Liver (tissue), 9 donors: ENCODE results near the gene MYO15B. TPM values are rescaled to one million over a fixed set of nuclear protein-coding genes. Genes with fewer than 3 reads are reported as not detected.

Experiments
- DNase-seq: peaks from one replicate; pipeline ENCODE4 v3.0.0-alpha.2; 2017; ENCODE audit warnings: low spot score
- H3K27ac ChIP-seq, 2 donors: one replicate each; pipeline ENCODE4 v1.7.0; 2013; ENCODE audit warnings: inconsistent platforms in 2 of 2, low read length in 2 of 2, control low read depth in 1 of 2, low read depth in 1 of 2, mild to moderate bottlenecking in 1 of 2
- H3K27me3 ChIP-seq, 4 donors: one replicate each; pipeline versions ENCODE4 v1.6.1 to v1.7.0; 2013; ENCODE audit warnings: low read length in 3 of 4, inconsistent platforms in 1 of 4, mild to moderate bottlenecking in 1 of 4, moderate library complexity in 1 of 4; ENCODE audit not compliant: control insufficient read depth in 4 of 4, insufficient read depth in 4 of 4
- H3K36me3 ChIP-seq, 4 donors: one replicate each; pipeline versions ENCODE4 v1.6.1 to v1.7.0; 2013; ENCODE audit warnings: low read length in 3 of 4, mild to moderate bottlenecking in 3 of 4, low read depth in 1 of 4, moderate library complexity in 1 of 4; ENCODE audit not compliant: control insufficient read depth in 4 of 4, insufficient read depth in 3 of 4
- H3K4me1 ChIP-seq, 4 donors: one replicate each; pipeline versions ENCODE4 v1.6.1 to v1.7.0; 2013; ENCODE audit warnings: low read length in 3 of 4, mild to moderate bottlenecking in 3 of 4, moderate library complexity in 1 of 4; ENCODE audit not compliant: control insufficient read depth in 4 of 4, insufficient read depth in 4 of 4
- H3K4me3 ChIP-seq, 3 donors: one replicate each; pipeline versions ENCODE4 v1.6.1 to v1.7.0; 2013; ENCODE audit warnings: low read length in 3 of 3, control low read depth in 1 of 3, low read depth in 1 of 3, mild to moderate bottlenecking in 1 of 3
- H3K9ac ChIP-seq, 2 donors: one replicate each; pipeline ENCODE4 v1.7.0; 2013; ENCODE audit warnings: low read length in 2 of 2, mild to moderate bottlenecking in 2 of 2, moderate library complexity in 2 of 2, control low read depth in 1 of 2, low read depth in 1 of 2
- H3K9me3 ChIP-seq, 4 donors: one replicate each; pipeline versions ENCODE4 v1.6.1 to v1.7.0; 2013; ENCODE audit warnings: low read length in 3 of 4; ENCODE audit not compliant: control insufficient read depth in 4 of 4
- EGR1 ChIP-seq, 2 donors: IDR thresholded peaks; 2 replicates each; pipeline ENCODE4 v1.6.1; 2016 to 2018; ENCODE audit warnings: antibody characterized with exemption in 2 of 2, low read depth in 2 of 2
- FOXA1 ChIP-seq: IDR thresholded peaks from 2 replicates; pipeline ENCODE4 v1.6.1; 2016; ENCODE audit warnings: antibody characterized with exemption
- FOXA2 ChIP-seq: IDR thresholded peaks from 2 replicates; pipeline ENCODE4 v1.6.1; 2016; ENCODE audit warnings: antibody characterized with exemption
- GABPA ChIP-seq, 2 donors: IDR thresholded peaks in 1 of 2; conservative IDR thresholded peaks in 1 of 2; 2 replicates each; pipeline ENCODE4 v1.6.1; 2016; ENCODE audit warnings: antibody characterized with exemption in 2 of 2, mild to moderate bottlenecking in 1 of 2, moderate library complexity in 1 of 2
- HNF4A ChIP-seq, 2 donors: conservative IDR thresholded peaks; 2 replicates each; pipeline ENCODE4 v1.6.1; 2016; ENCODE audit warnings: antibody characterized with exemption in 2 of 2, mild to moderate bottlenecking in 2 of 2
- HNF4G ChIP-seq: IDR thresholded peaks from 2 replicates; pipeline ENCODE4 v1.6.1; 2016; ENCODE audit warnings: antibody characterized with exemption
- JUND ChIP-seq, 2 donors: IDR thresholded peaks; 2 replicates each; pipeline ENCODE4 v1.6.1; 2016; ENCODE audit warnings: antibody characterized with exemption in 2 of 2
- RAD21 ChIP-seq, 2 donors: IDR thresholded peaks; 2 replicates each; pipeline ENCODE4 v1.6.1; 2016; ENCODE audit warnings: antibody characterized with exemption in 2 of 2, mild to moderate bottlenecking in 2 of 2
- RXRA ChIP-seq, 2 donors: IDR thresholded peaks; 2 replicates each; pipeline ENCODE4 v1.6.1; 2017 to 2018; ENCODE audit warnings: antibody characterized with exemption in 2 of 2, mild to moderate bottlenecking in 1 of 2
- SP1 ChIP-seq: IDR thresholded peaks from 2 replicates; pipeline ENCODE4 v1.6.1; 2018; ENCODE audit warnings: antibody characterized with exemption, mild to moderate bottlenecking
- WGBS: extraction: QIAGEN DNeasy Blood & Tissue Kit; methylation state at CpG from one replicate; pipeline ENCODE4 v1.1.7; 2013; 5-methylcytosine and 5-hydroxymethylcytosine counted together
- polyA plus RNA-seq, 2 donors: library from polyadenylated mRNA; stranded (reverse) in 1 of 2; unstranded in 1 of 2; fragments of 200-250 nt in 1 of 2; fragments of >200 nt in 1 of 2; fragmentation: Nextera tagmentation in 1 of 2; extraction: Ambion mirVana in 1 of 2; gene quantifications; one replicate each; pipeline versions ENCODE4 v1.2.1 to v1.2.3, GENCODE V29; 2013 to 2015
- total RNA-seq, 2 donors: library from RNA; depleted of rRNA; stranded (reverse); fragments of >200 nt; gene quantifications; one replicate each; pipeline ENCODE4 v1.2.3, GENCODE V29; 2014
- TF ChIP-seq, protein P1 (sequence below): fragments of 150-350 bp; IDR thresholded peaks from 2 replicates; pipeline ENCODE4 v1.5.1; 2017; ENCODE audit warnings: improper control_type of control experiment, low read depth, low read length; ENCODE audit not compliant: missing input control
- TF ChIP-seq, protein P2 (sequence below): IDR thresholded peaks from 2 replicates; pipeline ENCODE4 v1.6.1; 2016; ENCODE audit warnings: antibody characterized with exemption
- TF ChIP-seq, protein P3 (sequence below): IDR thresholded peaks from 2 replicates; pipeline ENCODE4 v1.6.1; 2016; ENCODE audit warnings: antibody characterized with exemption, mild to moderate bottlenecking
- TF ChIP-seq, protein P4 (sequence below): IDR thresholded peaks from 2 replicates; pipeline ENCODE4 v1.6.1; 2016; ENCODE audit warnings: antibody characterized with exemption
- TF ChIP-seq, protein P5 (sequence below): IDR thresholded peaks from 2 replicates; pipeline ENCODE4 v1.6.1; 2016; ENCODE audit warnings: antibody characterized with exemption
- donor health status: healthy.
- donor health status: healthy.
- donor health status: healthy.
- donor health status: healthy.
- donor health status: healthy.

MYO15B gene
- total and polyA plus RNA-seq, 4 donors: 13.3 to 34.4 (median 18.0) TPM

DNA sequence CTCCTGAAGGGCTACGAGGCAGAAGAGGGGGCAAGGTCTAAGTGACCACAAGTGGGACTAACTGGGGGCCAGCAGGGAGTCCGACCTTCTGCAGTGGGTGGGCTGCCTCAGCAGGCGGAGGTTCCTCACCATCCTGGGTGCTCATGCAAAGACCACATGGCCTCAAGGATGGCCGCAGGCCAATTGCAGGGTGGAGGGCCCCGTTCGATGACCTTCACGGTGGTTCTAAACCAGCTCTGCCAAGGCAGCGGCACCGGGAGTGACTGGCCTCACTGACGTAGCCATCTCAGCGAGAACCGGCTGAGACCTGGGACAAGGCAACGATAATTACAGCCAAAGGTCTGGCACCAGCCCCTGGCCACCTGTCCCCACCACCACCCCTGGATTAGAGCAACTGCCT, 51.3 kb downstream of the MYO15B start (continued):
- TF ChIP-seq, protein P1, sequence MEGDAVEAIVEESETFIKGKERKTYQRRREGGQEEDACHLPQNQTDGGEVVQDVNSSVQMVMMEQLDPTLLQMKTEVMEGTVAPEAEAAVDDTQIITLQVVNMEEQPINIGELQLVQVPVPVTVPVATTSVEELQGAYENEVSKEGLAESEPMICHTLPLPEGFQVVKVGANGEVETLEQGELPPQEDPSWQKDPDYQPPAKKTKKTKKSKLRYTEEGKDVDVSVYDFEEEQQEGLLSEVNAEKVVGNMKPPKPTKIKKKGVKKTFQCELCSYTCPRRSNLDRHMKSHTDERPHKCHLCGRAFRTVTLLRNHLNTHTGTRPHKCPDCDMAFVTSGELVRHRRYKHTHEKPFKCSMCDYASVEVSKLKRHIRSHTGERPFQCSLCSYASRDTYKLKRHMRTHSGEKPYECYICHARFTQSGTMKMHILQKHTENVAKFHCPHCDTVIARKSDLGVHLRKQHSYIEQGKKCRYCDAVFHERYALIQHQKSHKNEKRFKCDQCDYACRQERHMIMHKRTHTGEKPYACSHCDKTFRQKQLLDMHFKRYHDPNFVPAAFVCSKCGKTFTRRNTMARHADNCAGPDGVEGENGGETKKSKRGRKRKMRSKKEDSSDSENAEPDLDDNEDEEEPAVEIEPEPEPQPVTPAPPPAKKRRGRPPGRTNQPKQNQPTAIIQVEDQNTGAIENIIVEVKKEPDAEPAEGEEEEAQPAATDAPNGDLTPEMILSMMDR: no peak
- TF ChIP-seq HNF4A (conservative IDR thresholded peaks at IDR 0.05): no peak

DNA sequence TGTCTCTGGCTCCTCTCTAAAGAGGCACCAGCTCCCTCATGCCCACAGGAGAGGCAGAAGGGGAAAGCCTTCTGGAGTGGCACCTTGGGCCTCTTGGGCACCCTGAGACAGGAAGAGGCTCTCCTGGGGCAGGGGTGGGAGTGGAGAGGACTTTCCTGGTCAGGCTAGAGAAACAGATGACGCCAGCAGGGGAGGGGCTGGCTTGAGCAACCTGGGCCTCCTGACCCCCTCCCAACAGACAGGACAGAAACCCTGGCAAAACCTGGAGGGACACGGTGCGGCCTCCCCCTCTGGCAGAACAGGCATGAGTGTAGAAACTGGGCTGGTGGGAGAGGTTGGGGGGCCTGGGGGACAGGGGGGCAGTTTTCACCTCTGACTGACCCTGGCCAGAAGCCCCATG, 51.7 kb downstream of the MYO15B start:
- no peak overlapping the region for H3K4me3 ChIP-seq
- no peak for TF ChIP-seq FOXA2
- TF ChIP-seq, protein P2, sequence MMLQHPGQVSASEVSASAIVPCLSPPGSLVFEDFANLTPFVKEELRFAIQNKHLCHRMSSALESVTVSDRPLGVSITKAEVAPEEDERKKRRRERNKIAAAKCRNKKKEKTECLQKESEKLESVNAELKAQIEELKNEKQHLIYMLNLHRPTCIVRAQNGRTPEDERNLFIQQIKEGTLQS: no peak
- no peak for TF ChIP-seq HNF4G
- no peak for TF ChIP-seq GABPA (IDR thresholded peaks at IDR 0.05 in 1 of 2, conservative IDR thresholded peaks at IDR 0.05 in 1 of 2)
- TF ChIP-seq, protein P3, sequence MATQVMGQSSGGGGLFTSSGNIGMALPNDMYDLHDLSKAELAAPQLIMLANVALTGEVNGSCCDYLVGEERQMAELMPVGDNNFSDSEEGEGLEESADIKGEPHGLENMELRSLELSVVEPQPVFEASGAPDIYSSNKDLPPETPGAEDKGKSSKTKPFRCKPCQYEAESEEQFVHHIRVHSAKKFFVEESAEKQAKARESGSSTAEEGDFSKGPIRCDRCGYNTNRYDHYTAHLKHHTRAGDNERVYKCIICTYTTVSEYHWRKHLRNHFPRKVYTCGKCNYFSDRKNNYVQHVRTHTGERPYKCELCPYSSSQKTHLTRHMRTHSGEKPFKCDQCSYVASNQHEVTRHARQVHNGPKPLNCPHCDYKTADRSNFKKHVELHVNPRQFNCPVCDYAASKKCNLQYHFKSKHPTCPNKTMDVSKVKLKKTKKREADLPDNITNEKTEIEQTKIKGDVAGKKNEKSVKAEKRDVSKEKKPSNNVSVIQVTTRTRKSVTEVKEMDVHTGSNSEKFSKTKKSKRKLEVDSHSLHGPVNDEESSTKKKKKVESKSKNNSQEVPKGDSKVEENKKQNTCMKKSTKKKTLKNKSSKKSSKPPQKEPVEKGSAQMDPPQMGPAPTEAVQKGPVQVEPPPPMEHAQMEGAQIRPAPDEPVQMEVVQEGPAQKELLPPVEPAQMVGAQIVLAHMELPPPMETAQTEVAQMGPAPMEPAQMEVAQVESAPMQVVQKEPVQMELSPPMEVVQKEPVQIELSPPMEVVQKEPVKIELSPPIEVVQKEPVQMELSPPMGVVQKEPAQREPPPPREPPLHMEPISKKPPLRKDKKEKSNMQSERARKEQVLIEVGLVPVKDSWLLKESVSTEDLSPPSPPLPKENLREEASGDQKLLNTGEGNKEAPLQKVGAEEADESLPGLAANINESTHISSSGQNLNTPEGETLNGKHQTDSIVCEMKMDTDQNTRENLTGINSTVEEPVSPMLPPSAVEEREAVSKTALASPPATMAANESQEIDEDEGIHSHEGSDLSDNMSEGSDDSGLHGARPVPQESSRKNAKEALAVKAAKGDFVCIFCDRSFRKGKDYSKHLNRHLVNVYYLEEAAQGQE: no peak
- TF ChIP-seq RAD21 (IDR thresholded peaks at IDR 0.05): no peak
- TF ChIP-seq SP1: no peak
- no peak for TF ChIP-seq FOXA1
- DNase-seq: no peak
- H3K9me3 ChIP-seq: no peaks in the 10 kb centered on the region
- peaks cover 0 to 9% (median 3%) of the 10 kb centered on the region in 4 donors for H3K36me3 ChIP-seq
- H3K4me1 ChIP-seq: peaks cover under 1 to 4% (median 2%) of the 10 kb centered on the region in 4 donors
- H3K27ac ChIP-seq: no peak overlapping the region
- no peak overlapping the region for H3K9ac ChIP-seq
- WGBS: 96% methylated on average over 3 of the region's 3 CpGs
- no peaks in the 10 kb centered on the region for H3K27me3 ChIP-seq

DNA sequence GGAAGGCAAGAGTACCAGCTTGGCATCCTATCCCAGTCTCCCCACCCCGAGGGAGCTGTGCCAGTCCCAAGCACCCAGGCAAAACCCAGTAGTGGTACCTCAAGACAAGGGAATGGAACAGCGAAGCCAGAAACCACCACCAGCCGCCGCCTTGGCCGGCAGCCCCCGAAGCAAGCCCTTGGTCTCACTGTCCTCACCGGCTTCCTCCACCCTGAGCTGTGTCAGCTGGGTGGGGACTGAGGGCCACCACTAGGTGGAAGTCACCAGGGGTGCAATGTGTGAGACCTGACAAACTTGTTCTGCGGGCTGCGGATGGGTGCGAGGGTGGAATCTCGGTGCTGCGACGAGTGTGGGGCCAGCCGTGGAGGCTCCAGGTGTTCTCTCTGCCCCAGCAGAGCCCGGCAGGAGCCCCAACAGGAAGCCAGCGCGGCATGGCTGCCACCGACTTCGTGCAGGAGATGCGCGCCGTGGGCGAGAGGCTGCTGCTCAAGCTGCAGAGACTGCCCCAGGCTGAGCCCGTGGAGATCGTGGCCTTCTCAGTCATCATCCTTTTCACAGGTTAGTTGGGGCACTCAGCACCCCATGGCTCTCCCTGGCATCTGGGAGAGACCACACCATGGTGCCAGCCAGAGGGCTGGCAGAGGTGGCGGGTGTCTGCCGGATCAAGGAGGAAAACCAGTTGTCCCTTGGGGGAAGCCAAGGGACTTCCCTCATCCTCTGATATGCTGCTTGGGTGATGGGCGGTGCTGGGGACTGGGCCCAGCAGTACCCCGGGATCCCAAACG, 52.4 kb downstream of the MYO15B start:
- no peak for DNase-seq
- Histone ChIP-seq H3K27ac (no peak overlapping the region), H3K9ac (no peak overlapping the region), H3K4me3 (no peak overlapping the region), H3K36me3 (peaks cover 0 to 9% (median 2%) of the 10 kb centered on the region in 4 donors), H3K27me3 (no peaks in the 10 kb centered on the region), H3K9me3 (no peaks in the 10 kb centered on the region), H3K4me1 (no peaks in the 10 kb centered on the region)
- 91% methylated on average over 30 of the region's 30 CpGs for WGBS
- TF ChIP-seq HNF4G: no peak
- TF ChIP-seq RXRA (IDR thresholded peaks at IDR 0.05): no peak
- no peak for TF ChIP-seq SP1
- TF ChIP-seq, protein P4, sequence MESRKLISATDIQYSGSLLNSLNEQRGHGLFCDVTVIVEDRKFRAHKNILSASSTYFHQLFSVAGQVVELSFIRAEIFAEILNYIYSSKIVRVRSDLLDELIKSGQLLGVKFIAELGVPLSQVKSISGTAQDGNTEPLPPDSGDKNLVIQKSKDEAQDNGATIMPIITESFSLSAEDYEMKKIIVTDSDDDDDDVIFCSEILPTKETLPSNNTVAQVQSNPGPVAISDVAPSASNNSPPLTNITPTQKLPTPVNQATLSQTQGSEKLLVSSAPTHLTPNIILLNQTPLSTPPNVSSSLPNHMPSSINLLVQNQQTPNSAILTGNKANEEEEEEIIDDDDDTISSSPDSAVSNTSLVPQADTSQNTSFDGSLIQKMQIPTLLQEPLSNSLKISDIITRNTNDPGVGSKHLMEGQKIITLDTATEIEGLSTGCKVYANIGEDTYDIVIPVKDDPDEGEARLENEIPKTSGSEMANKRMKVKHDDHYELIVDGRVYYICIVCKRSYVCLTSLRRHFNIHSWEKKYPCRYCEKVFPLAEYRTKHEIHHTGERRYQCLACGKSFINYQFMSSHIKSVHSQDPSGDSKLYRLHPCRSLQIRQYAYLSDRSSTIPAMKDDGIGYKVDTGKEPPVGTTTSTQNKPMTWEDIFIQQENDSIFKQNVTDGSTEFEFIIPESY: no peak
- TF ChIP-seq, protein P2: no peak
- no peak for TF ChIP-seq EGR1 (IDR thresholded peaks at IDR 0.05; ENCODE audit: low read depth in 2 of 2)
- TF ChIP-seq, protein P5, sequence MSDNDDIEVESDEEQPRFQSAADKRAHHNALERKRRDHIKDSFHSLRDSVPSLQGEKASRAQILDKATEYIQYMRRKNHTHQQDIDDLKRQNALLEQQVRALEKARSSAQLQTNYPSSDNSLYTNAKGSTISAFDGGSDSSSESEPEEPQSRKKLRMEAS: no peak
- TF ChIP-seq JUND (IDR thresholded peaks at IDR 0.05): no peak
- no peak for TF ChIP-seq GABPA (IDR thresholded peaks at IDR 0.05 in 1 of 2, conservative IDR thresholded peaks at IDR 0.05 in 1 of 2)
- TF ChIP-seq, protein P1: no peak
